Stimulated activated naive CD8-positive, alpha-beta T cell treated with anti-CD3 and anti-CD28 coated beads, Interleukin-15, Interleukin-2, amounts not matched to agents 100 ng/mL and 50 ng/mL, for 24 hours (primary cell): Measurements from ENCODE around the gene CCDC106.

Source experiments
- H3K27ac Mint-ChIP-seq: one replicate; pipeline ENCODE4 v1.8.0; 2021; ENCODE audit warnings: mild to moderate bottlenecking, mixed read lengths
- H3K27me3 Mint-ChIP-seq: one replicate; pipeline ENCODE4 v1.8.0; 2021; ENCODE audit warnings: mixed read lengths
- H3K36me3 Mint-ChIP-seq: one replicate; pipeline ENCODE4 v1.8.0; 2021; ENCODE audit warnings: low read depth, mixed read lengths
- H3K4me1 Mint-ChIP-seq: one replicate; pipeline ENCODE4 v1.8.0; 2021; ENCODE audit warnings: low read depth, mixed read lengths
- H3K4me3 Mint-ChIP-seq: one replicate; pipeline ENCODE4 v1.8.0; 2021; ENCODE audit warnings: mild to moderate bottlenecking, mixed read lengths
- H3K9me3 Mint-ChIP-seq: one replicate; pipeline ENCODE4 v1.8.0; 2021; ENCODE audit warnings: mixed read lengths

Gene CCDC106

DNA sequence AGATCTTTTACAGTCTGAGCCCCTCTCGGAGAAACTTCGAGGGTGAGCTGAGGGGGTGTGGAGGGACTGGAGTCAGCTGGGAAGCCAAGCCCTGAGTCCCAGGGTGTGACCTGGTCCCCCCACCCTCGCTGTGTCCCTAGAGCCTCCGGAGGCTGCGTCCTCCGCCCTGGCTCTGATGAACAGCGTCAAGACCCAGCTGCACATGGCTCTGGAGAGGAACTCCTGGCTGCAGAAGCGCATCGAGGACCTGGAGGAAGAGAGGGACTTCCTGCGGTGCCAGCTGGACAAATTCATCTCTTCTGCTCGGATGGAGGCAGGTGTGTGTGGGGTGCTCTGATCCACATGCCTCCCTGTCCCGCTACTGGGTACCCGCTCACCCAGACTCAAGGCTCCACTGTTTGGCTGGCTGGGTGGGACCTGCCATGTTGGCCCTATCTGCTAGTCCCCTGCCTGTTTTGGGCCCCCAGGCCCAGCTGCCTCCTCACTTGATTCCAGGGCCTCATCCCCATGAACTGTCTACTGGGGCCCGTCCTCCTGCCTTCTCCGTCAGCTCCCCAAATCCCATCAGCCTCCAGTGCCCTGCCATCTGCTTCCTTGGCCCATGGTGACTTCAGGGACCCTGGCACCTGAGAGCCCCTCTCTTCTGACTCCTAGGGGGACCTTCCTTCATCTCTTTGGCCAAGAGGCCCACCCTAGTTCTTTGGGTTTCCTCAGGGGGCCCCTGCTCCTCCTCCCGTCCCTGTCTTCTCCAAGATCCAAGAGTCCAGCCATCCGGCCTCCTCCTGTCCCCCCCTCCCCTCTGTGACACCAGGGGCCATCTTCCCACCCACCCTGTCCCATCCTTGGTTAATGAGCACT, 1.5 kb downstream of the CCDC106 start:
- H3K9me3 Mint-ChIP-seq, result no peaks in the 10 kb centered on the region
- H3K27ac Mint-ChIP-seq, result peak overlapping the region; percentile 69
- peak overlapping the region; percentile 77 for H3K4me3 Mint-ChIP-seq
- H3K36me3 Mint-ChIP-seq, result peaks cover 18% of the 10 kb centered on the region
- H3K4me1 Mint-ChIP-seq, result peaks cover 61% of the 10 kb centered on the region
- H3K27me3 Mint-ChIP-seq, result no peaks in the 10 kb centered on the region

DNA sequence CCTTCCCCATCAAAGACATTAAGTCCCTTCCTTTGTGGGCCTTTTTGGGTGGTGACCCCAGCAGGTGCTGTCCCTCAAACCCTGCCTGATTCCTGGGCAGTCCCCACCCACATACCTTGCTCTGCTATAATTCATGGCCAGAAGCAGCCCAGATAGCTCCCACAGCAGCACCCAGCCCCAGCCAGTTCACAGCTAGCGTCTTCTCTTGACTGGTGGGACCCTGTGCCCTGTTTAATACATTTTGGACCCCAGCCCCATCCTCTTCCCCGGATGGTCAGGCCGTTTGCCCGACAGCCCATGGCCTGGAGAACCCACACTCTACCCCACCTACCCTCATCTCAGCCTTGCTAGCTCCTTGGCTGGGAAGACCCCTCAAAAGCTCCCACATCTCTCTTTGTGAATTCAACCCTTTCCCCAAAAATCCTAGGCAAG, 2.1 kb downstream of the CCDC106 start:
- peak overlapping the region; percentile 43 for H3K4me3 Mint-ChIP-seq
- no peaks in the 10 kb centered on the region for H3K9me3 Mint-ChIP-seq
- H3K4me1 Mint-ChIP-seq, result peaks cover 56% of the 10 kb centered on the region
- H3K27me3 Mint-ChIP-seq, result no peaks in the 10 kb centered on the region
- peaks cover 14% of the 10 kb centered on the region for H3K36me3 Mint-ChIP-seq
- no peak overlapping the region for H3K27ac Mint-ChIP-seq

DNA sequence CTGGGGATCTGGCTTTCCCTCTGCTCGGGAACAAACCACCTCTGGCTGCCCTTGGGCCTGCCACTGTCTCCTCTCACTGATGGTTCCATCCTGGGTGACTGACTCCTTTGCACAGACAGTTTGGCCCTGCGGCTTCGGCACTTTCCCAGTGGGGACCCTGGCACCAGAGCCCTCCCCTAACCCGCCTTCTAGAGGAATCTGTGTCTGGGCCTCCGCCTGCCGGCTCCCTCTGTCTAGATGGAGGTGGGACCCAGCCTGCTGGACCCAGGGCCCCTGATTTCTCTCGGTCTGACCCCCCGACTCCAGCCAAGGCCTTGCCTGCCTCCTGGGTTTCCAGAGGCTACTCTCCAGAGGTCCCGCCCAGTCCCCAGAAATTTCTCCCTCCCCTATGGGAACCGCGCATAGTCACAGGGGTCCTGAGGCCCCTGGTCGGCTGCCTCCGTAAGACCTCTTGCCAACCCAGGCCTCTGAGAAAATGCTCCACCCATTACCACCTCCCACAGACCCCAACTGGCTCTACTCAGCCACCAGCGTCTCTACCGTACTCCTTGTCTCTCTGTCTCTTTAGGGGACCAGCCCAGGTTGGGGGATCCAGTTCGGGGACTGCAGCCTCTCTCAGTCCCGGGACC, 2.7 kb downstream of the CCDC106 start:
- peaks cover 53% of the 10 kb centered on the region for H3K4me1 Mint-ChIP-seq
- H3K4me3 Mint-ChIP-seq, result peak overlapping the region; percentile 43
- H3K27ac Mint-ChIP-seq, result no peak overlapping the region
- H3K36me3 Mint-ChIP-seq, result peaks cover 13% of the 10 kb centered on the region
- H3K27me3 Mint-ChIP-seq, result no peaks in the 10 kb centered on the region
- H3K9me3 Mint-ChIP-seq, result no peaks in the 10 kb centered on the region

DNA sequence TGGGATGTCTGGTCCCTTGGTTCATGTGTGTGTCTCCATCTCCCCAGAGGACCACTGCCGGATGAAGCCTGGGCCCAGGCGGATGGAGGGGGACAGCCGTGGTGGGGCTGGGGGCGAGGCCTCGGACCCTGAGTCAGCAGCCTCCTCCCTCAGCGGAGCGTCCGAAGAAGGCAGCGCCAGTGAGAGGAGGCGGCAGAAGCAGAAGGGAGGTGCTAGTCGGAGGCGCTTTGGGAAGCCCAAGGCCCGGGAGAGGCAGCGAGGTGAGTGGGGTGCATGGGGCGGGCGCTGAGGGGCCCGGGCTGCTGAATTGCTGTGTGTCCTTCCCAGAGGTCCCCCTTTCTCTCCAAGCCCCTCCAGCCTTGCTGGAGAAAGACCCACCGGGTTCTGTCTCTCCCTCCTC, 3.2 kb downstream of the CCDC106 start:
- Mint-ChIP-seq H3K27me3 (no peaks in the 10 kb centered on the region), H3K4me3 (no peak overlapping the region), H3K27ac (no peak overlapping the region), H3K36me3 (peaks cover 18% of the 10 kb centered on the region), H3K9me3 (no peaks in the 10 kb centered on the region), H3K4me1 (peaks cover 54% of the 10 kb centered on the region)

DNA sequence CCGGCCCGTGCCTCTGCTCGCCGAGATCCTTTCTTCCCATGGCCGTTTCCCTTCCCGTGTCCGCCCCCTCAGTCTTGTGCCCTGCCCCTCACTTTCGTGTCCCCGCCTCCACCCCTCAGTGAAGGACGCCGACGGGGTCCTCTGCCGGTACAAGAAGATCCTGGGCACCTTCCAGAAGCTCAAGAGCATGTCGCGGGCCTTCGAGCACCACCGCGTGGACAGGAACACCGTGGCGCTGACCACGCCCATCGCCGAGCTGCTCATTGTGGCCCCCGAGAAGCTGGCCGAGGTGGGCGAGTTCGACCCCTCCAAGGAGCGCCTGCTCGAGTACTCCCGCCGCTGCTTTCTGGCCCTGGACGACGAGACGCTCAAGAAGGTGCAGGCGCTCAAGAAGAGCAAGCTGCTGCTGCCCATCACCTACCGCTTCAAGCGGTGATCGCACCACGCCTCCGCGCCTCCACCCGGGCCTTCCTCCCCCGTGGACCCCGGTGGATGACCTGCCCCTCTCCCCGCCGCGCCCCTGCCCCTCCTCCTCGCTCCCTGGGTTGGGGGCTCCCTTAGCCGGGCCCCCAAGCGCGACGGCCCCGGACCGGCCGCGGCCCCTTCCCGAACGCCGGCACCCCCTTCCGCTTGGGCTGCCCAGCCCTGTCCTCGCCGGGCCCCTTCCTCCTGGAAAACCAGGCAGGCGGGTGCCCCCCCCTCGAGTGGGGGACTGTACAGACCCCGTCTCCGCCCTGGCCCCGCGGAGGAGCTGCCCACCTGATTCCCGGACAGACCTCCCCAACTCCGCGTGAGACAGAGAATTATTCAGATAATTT, 4.5 kb downstream of the CCDC106 start:
- H3K4me3 Mint-ChIP-seq, result peak overlapping the region; percentile 91
- H3K27ac Mint-ChIP-seq, result no peak overlapping the region
- peaks cover 23% of the 10 kb centered on the region for H3K36me3 Mint-ChIP-seq
- H3K9me3 Mint-ChIP-seq, result no peaks in the 10 kb centered on the region
- peaks cover 54% of the 10 kb centered on the region for H3K4me1 Mint-ChIP-seq
- no peaks in the 10 kb centered on the region for H3K27me3 Mint-ChIP-seq

DNA sequence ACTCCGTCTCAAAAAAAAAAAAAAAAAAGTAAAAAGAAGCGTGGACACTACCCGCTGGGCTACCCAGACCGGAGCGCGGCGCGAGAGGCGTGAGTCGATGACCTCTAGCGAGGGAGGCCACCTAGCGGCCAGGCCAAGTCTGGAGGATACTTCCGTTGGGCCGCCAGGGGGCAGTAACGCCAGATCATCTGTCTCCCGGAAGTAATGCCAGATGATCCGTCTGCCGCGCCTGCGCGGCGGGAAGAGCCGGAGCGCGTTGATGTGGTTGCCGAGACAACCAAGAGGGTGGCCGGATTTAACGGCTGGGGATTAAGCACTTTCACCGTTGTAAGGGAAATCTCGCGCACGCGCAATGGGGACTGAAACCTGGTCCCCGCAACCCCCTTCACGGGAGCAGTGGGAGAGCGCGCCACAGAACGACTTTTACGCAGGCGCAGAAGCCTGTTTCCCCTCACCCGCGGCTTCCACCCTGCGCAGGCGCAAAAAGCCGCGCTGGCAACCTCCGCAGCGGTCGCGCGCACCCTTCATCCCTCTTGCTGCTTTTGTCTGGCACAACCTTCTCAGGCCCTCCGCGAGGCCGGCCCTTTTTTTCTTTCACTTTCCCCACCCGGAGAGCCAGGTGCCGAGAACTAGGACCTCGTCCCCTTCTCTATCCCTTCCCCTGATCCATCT, 5.8 kb downstream of the CCDC106 start:
- no peaks in the 10 kb centered on the region for H3K9me3 Mint-ChIP-seq
- peaks cover 60% of the 10 kb centered on the region for H3K4me1 Mint-ChIP-seq

DNA sequence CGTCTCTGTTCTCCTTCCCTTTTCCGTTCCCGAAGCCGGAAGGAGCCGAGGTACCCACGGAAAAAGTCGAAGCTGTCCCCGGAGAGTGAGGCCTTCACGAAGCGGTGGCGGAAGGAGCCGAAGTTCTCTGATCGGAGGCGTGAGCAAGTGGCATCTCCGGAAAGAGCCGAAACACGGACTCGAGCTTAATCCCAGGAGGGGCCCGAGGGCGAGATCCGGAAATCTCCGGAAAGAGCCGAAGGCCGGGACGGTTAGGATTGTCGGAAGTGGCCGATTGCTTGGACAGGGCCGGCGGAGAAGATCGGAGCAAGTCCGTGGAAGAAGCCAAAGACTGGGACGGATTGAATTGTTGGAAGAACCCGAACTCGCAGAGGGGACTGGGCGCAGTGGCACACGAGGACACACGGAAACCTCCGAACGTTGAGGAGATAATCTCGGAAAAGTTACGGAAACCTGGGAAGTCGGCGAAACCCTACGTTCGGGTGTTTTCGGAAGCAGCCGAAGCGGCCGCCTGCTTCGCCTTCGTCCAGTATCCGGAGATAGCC, 6.4 kb downstream of the CCDC106 start:
- peaks cover 35% of the 10 kb centered on the region for H3K36me3 Mint-ChIP-seq
- peak overlapping the region; percentile 99 for H3K27ac Mint-ChIP-seq
- H3K4me1 Mint-ChIP-seq, result peaks cover 58% of the 10 kb centered on the region
- H3K27me3 Mint-ChIP-seq, result no peaks in the 10 kb centered on the region
- peak overlapping the region; percentile 91 for H3K4me3 Mint-ChIP-seq
- H3K9me3 Mint-ChIP-seq, result no peaks in the 10 kb centered on the region

More for the DNA sequence above, 5.8 kb downstream of the CCDC106 start:
- H3K27ac Mint-ChIP-seq, result peak overlapping the region; percentile 99
- peak overlapping the region; percentile 91 for H3K4me3 Mint-ChIP-seq
- no peaks in the 10 kb centered on the region for H3K27me3 Mint-ChIP-seq
- H3K36me3 Mint-ChIP-seq, result peaks cover 32% of the 10 kb centered on the region

DNA sequence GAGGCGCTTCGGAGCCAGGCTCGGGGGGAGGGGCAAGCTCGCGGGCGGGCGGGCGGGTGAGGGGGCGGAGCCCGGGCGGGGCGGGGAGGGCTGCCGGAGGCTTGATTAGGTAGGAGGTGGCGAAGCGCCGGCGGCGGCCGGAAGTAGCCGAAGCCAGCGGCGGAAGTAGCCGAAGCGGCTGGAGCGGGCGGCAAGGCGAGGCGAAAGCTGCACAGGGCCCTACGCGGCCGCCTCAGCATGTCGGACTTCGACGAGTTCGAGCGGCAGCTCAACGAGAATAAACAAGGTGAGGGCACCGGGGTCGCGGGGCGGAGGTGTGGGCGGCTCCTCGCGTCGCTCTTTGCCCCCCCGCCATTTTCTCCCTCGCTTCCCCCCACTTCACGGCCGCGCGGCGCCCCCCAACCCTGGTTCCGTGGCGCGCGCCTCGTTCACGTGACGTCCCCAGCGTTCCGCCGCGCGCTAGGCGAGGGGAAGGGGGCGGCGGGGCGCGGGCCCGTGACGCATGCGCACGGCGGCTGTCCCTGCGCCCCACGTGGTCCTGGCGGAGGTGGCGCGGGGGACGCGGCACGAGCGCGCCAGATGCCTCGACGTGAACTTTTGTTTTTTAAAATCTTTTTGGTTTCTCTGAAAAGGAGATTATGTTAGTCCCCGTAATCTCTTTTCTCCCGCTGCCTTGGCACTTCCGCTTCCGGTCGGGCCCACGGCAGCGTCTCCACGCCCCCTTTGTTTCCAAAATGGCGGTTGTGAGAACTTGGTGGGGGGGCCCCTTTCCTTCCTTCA, 7.0 kb downstream of the CCDC106 start, which contains the start of gene U2AF2:
Gene U2AF2, plus strand, starts transcription at position 168 of the 780 bp plus-strand sequence. Its CDS starts 70 bp downstream, at position 238.
- no peaks in the 10 kb centered on the region for H3K9me3 Mint-ChIP-seq
- H3K27ac Mint-ChIP-seq, result peak within 1 kb of the TSS; percentile 99
- no peaks in the 10 kb centered on the region for H3K27me3 Mint-ChIP-seq
- peaks cover 40% of the 10 kb centered on the region for H3K36me3 Mint-ChIP-seq
- H3K4me1 Mint-ChIP-seq, result peaks cover 57% of the 10 kb centered on the region
- H3K4me3 Mint-ChIP-seq, result peak within 1 kb of the TSS; percentile 91

DNA sequence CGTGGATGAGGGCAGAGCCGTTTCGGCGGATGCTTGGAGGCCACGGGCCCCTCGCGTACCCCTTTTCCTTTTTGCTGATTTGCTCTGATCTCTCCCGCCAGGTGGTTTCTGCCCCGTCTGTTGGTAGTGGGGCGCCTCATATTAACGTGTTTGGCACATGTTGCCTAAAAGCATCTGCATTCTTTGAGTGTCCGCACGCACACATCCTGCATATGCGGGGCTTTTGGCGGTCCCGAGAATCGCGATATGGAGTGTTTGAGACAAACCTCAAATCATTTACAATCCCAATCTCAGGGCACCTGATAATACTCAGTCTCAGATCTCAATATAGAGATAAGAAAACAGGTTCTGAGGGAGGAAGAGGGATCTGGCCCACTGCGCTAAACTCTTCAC, 7.6 kb downstream of the CCDC106 start:
- Mint-ChIP-seq H3K36me3 (peaks cover 43% of the 10 kb centered on the region), H3K27me3 (no peaks in the 10 kb centered on the region), H3K4me1 (peaks cover 52% of the 10 kb centered on the region), H3K9me3 (no peaks in the 10 kb centered on the region), H3K4me3 (peak overlapping the region; percentile 91), H3K27ac (peak overlapping the region; percentile 99)

DNA sequence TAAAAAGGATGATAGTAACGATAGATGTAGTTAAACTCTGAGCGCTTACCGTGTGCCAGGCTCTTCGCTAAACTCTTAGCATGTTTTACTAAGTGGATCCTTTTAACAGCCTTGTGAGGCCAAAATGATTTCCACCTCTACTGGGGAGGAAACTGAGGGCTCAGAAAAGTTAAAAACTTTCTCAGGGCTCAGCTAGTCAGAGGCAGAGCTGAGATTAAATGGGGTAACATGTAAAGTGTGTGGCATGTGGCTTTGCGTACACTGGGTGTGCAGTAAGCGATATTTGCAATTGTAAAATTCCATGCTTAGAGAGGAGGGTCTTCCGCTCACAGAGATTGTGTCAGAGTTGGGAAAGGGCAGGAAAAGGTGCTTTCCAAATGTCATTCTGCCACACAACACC, 8.5 kb downstream of the CCDC106 start:
- H3K4me3 Mint-ChIP-seq, result peak overlapping the region; percentile 91
- H3K4me1 Mint-ChIP-seq, result peaks cover 48% of the 10 kb centered on the region
- H3K9me3 Mint-ChIP-seq, result no peaks in the 10 kb centered on the region
- H3K27me3 Mint-ChIP-seq, result no peaks in the 10 kb centered on the region
- H3K27ac Mint-ChIP-seq, result peak overlapping the region; percentile 99
- peaks cover 47% of the 10 kb centered on the region for H3K36me3 Mint-ChIP-seq

DNA sequence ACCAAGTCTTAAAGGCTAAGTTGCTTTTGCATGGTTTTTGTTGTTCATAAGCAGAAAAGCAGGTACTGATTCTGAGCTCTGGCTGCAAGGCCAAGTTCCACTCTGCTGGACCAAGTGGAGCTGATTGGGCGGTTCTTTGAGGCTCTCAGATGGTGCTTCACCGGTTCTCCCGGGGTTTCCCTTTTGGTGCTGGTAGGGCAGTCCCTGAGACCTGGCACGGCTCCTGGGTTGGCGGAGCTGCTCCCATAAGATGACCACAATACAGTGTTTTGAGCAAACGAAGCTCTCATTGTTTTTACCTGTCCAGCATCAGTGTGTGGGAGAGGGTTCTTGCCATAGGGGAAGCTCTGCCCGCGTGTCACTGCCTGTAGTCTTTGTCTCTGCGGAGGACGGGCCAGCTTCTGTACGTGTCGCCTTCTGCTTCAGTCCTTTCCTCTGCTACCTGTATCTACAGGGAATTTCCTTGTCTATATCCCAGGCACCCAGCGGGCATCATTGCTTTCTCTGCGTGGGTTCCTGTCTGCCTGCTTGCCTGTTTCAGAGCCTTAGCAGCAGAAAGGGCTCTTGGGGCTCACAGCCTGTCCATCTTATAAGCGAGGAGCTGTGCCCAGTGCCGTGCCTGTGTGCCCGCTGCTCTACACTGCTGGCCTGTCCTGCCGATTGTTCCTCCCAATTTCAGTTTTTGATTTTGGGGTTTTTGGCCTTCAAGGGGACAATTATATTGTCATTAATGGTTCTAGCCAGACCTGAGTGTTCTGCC, 9.2 kb downstream of the CCDC106 start:
- H3K4me3 Mint-ChIP-seq, result peak overlapping the region; percentile 91
- no peaks in the 10 kb centered on the region for H3K9me3 Mint-ChIP-seq
- peak overlapping the region; percentile 99 for H3K27ac Mint-ChIP-seq
- H3K36me3 Mint-ChIP-seq, result peaks cover 53% of the 10 kb centered on the region
- peaks cover 47% of the 10 kb centered on the region for H3K4me1 Mint-ChIP-seq
- H3K27me3 Mint-ChIP-seq, result no peaks in the 10 kb centered on the region

DNA sequence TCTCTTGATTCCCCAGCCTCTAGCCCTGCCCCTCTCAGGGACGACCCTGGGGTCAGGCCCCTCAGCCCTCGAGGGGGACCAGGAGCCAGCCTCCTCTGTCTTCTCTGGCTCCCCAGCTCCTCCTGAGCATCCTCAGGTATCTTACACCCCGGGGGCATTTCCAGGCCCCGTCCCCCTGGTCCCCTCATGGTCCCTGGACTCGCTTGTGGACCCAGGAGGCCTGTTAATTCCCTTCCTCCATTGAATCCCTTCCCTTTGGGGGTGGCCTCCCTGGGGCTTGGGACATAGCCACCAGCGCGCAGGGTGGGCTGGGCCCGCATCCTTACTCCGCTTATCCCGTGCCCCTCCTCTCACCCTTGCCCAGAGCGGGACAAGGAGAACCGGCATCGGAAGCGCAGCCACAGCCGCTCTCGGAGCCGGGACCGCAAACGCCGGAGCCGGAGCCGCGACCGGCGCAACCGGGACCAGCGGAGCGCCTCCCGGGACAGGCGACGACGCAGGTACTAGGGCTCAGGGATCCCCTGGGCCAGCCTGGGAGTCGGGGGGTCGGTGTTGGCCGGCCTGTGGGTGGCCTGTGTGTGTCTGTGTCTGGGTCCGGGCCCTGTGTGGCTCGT, 10.9 kb downstream of the CCDC106 start:
- Mint-ChIP-seq H3K9me3 (no peaks in the 10 kb centered on the region), H3K27me3 (no peaks in the 10 kb centered on the region), H3K27ac (peak overlapping the region; percentile 99), H3K36me3 (peaks cover 68% of the 10 kb centered on the region), H3K4me3 (peak overlapping the region; percentile 91), H3K4me1 (peaks cover 60% of the 10 kb centered on the region)

DNA sequence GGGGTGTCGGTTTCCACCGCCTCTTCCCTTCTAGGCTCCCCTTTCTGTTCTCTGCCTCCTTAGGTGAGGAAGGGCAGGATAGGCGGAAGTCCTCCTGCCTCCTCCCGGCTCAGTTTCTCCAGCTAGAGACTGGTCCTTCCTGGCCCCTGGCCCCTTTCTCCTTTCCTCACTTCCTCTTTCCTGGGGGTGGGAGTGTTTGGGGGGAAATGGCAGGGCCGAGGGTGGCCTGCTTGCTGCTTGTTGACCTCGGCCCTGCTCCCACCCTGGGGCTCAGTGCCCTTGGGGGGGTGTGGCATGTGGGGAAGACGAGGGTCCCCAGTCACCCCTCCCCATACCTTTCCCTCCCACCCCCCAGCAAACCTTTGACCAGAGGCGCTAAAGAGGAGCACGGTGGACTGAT, 11.8 kb downstream of the CCDC106 start:
- Mint-ChIP-seq H3K27me3 (no peaks in the 10 kb centered on the region), H3K36me3 (peaks cover 77% of the 10 kb centered on the region), H3K27ac (peak overlapping the region; percentile 99)

More for the DNA sequence above, 11.8 kb downstream of the CCDC106 start:
- Mint-ChIP-seq H3K9me3 (no peaks in the 10 kb centered on the region), H3K4me3 (peak overlapping the region; percentile 56), H3K4me1 (peaks cover 57% of the 10 kb centered on the region)
